Stimulated activated CD8-positive, alpha-beta memory T cell treated with anti-CD3 and anti-CD28 coated beads, Interleukin-15, amount 100 ng/mL, for 48 hours (primary cell): ENCODE measurements around the gene TP53BP1.

ENCODE experiments used
- DNase-seq, 2 donors: peaks; one replicate each; pipeline ENCODE4 v3.0.0-alpha.2; 2020; ENCODE audit warnings: low read depth in 2 of 2

The TP53BP1 gene

DNA sequence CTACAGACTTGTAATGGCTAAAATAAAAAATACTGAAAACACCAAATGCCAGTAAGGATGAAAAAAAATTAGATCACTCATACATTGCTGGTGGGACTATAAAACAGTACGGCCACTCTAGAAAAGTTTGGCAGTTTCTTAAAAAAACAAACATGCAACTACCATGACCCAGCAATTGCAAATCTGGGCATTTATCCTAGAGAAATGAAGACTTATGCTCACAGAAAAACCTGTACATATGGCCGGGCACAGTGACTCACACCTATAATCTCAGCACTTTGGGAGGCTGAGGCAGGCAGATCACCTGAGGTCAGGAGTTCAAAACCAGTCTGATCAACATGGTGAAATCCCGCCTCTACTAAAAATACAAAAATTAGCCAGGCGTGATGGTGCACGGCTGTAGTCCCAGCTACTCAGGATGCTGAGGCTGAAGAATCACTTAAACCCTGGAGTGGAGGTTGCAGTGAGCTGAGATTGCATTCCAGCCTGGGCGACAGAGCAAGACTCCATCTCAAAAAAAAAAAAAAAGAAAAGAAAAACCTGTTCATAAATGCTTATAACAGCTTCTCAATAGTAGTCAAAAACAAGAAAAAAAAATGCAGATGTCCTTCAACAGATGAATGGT is 5.6 kb downstream of the TP53BP1 start:
- DNase-seq = no peak

DNA sequence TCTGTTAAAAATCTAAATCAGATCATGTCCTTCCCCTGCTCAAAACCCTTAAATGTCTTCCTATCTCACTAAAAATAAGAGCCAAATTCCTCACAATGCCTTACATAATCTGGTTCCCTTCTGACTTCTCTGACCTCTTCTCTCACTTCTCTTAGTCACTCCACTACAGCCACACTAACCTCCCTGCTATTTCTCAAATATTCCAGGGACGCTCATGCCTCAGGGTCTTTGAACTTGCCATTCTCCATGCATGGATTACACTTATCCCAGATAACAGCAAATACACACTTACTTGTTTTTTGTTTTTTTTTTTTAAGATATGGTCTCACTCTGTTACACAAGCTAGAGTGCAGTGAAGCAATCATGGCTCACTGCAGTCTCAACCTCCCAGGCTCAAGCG is 8.5 kb downstream of the TP53BP1 start:
- no peak for DNase-seq

DNA sequence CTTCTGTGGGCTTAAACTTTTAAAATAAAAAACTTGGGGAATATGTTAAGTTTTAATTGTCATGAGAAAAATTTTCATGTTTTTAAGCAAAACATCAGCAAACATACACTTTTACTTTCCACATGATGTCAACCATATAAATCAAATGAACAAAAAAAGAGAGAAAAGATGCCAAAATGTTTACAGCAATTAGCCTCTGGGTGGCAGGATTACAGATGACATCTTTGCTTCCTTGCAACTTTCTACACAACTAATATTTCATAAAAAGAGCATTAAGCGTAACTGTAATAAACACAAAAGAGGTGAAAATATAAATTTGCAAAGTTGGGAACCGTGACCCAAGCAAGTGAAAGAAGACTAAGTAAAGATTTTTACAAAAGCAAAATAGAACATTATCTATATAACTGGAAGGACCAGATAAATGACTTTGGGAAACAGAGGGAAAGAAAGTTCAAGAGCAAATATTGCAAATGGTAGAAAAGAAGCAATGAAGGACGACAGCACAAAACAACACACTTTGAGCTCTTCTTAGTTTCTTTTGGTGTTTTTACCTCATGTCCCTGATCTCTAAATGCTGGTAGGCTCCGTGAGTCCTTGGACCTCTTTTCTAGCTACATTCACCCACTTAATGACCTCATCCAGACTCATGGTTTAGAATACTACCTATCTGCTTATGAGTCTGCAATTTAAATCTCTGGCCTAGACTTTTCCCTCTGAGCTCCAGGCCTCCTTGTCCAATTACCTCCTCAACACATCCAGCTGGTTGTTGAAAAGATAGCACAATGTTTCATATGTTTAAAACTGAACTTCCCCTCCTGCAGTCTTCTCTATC is 9.4 kb downstream of the TP53BP1 start:
- DNase-seq = no peak

DNA sequence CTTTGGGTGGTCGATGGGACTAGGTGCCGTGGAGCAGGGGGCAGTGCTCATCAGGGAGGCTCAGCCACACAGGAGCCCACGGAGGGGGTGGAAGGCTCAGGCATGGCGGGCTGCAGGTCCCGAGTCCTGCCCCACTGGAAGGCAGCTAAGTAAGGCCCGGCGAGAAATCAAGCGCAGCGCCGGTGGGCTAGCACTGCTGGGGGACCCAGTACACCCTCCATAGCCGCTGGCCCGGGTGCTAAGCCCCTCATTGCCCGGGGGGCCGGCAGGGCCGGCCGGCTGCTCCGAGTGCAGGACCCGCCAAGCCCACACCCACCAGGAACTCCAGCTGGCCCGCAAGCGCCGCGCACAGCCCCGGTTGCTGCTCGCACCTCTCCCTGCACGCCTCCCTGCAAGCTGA is 19.1 kb downstream of the TP53BP1 start:
- no peak for DNase-seq

DNA sequence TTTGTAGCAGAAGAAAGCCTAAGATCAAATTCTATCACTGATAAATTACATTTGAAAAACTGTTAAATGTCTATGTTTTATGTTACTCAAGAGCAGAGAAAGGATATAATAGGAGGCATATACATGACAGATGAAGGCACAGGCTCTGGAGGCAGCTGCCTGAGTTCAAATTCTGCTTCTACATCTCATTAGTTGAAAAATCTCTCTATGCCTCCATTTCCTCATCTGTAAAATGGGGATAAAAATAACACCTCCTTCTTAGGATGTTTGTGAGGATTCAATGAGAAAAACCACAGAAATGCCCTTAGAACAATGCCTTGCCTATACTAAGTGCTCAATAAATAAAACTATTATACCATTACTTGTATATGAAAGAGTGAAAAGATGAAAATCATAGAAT is 21.0 kb downstream of the TP53BP1 start:
- no peak for DNase-seq

DNA sequence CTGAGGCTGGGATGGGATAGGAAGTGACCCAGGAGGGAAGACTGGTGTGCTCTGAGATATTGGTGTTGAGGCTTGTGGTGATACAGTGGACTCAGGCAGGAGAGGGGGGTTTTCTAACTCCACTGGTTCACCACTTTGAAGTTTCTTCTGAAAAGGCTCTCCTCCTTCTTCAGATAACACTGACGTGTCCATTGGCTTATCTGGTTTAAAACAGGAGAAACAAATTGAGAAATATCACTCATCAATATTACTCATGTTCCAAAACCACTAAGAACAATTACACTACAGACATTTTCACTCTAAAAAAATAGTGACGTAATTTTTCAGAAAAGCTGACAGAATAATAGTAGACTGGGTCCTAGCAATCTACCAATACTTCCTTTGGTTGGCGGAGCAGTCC is 23.1 kb downstream of the TP53BP1 start:
- DNase-seq = no peak

DNA sequence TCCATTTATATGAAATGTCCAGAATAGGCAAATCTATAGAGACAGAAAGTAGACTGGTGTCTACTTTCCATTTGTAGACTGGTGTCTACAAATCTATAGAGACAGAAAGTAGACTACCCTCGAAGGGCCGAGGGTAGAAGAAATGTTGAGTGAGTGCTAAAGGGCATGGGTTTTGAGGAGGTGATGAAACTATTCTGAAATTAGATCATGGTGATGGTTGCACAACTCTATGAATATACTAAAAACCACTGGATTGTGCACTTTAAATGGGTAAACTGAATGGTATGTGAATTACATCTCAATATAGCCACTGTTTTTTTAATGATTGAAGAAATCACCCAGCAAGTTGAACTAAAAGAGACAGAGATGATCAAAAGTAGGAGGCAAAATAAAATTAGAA is 27.9 kb downstream of the TP53BP1 start:
- no peak for DNase-seq

DNA sequence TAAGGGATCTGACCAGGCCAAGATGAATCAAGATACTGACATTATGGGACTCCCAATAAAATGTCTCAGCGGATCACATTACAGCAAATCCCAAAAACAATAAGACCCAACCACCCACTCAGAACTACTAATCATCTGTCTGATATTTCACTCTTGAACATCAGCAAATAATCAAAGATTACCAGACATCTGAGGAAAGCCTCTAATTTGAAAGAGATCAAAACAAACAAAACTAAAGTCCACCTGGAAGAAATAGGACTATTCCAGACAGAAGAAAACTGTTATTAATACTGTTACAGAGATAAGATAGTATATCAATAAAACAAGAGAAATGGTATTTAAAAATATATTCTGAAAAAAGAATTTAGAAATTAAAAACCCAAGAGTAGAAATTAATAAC is 29.0 kb downstream of the TP53BP1 start:
- no peak for DNase-seq

DNA sequence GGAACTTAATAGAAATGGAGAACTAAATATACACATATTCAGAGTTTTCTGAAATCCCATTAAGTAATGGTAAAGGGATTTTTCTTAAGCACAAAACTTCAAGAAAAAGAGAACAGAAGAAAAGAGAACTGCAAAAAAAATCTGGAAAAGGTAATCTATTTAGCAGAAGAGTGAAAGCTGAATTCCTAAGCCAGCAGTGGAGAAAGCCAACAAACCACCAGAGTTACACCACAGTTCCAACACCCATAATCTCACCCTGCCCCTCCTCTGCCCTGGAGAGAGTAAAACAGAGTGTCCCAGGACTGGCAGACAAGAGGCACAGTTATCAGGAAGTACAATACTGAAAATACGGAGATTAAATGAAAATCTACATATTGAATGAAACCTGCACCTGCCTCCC is 29.4 kb downstream of the TP53BP1 start:
- DNase-seq = no peak

DNA sequence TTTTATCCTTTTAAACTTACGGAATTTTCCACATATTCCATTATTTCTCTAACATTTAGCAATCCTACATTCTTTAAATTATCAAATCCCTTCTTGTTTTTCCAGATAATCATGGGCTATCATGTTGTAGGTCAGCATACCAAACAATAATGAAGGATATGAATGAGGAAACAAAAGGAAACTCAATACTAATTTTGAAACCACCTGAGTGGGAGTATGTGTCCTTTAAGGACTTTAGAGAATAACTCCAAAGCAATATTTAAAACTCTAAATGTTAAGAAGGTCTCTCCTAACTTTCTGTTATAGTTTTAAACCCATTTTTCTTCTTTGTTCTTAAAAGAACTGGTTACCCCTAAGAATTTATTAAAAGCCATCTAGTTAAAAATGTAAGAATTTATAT is 43.0 kb downstream of the TP53BP1 start:
- no peak for DNase-seq

DNA sequence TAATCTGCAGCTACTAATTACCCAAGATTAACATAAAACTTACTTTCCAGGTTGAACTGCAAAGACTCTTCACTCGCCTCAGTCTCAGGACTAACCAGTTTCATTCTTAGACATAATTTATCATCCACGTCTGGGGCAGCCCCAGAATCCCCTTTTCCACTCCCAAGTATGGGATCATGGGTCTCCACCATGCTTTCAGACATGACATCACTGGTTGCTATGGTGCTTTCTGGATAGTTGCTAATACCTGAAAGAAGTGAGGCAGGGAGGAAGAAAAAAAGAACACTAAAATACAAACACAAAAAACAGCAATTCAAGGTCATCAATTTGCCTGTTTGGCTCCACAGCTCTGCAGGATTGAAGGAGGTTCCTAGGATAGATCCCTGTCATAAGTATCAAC is 46.6 kb downstream of the TP53BP1 start:
- no peak for DNase-seq

DNA sequence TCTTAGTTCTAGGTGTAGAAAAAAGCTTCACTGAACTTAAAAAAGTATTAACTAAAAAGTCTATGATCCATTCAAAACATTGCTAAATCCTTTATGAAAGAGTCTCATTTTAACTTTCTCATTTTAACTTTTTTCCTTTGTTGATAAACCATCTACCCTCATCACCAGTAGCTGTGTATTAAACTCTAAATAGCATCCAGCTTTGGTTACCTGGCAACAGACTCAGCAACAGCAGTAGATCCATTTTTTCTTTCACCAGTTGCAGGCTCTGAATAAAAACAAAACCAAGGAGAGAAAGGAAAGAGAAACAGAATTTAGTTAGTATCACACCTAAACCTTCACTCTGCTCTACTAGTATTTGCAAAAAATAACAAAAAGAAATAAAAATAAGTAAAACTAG is 51.6 kb downstream of the TP53BP1 start:
- no peak for DNase-seq

DNA sequence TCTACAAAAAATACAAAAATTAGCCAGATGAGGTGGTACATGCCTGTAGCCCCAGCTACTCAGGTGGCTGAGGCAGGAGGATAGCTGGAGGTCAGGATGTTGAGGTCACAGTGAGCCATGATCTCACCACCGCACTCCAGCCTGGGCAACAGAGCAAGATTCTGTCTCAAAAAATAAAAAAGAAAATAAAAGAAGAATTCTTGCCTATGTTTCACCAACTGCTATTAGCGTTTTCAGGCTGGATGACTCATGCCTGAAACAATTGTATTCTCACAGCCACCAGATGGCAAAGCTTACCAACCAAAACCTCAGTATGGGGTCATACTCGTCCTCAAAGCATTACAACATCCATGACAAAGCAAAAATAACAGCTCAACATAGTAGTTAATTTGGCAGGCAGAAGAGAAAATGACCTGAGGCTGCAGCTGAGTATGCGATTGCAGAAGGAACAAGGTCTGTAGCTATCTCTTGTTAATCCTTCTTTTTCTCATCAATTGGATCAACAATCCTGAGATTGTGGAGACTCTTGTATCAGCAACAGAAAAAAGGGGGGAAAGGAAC is 52.2 kb downstream of the TP53BP1 start:
- DNase-seq = peak; percentile 4 to 25

DNA sequence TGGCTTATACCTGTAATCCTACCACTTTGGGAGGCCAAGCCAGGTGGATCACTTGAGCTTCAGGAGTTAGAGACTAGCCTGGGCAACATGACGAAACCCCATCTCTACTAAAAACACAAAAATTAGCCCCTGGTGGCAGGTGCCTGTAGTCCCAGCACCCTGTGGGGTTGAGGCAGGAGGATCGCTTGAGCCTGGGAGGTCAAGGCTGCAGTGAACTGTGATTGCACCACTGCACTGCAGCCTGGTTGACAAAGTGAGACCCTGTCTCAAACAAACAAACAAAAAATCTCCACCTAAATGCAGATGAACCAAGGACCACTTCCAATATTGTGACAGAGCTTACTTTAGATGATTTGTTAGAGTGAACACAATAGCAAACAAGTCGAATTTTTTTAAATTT is 53.7 kb downstream of the TP53BP1 start:
- no peak for DNase-seq

DNA sequence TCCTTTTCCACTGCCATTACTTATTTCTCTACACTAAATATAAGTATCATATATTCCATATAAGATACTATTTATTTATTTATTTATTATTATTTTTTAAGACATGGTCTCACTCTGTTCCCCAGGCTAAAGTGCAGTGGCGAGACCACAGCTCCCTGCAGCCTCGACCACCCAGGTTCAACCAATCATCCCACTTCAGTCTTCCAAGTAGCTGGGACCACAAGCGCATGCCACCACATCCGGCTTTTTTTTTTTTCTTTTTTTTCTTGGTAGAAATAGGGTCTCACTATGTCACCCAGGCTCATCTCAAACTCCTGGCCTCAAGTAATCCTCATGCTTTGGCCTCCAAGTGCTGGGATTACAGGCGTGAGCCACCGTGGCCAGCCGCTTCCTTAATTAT is 56.6 kb downstream of the TP53BP1 start:
- DNase-seq = no peak

DNA sequence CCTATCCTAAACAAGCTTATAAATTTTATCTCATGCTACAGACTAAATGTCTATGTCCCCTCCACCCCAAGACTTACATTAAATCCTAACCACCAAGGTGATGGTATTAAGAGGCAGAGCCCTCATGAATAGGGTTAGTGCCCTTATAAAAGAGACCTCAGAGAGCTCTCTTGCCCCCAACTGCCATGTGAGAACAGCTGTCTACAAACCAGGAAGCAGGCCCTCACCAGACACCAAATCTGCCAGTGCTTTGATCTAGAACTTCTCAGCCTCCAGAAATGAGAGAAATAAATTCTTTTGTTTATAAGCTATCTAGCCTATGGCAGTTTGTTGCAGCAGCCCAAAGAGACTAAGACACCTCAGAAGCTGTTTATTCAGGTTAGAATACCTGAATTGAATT is 58.5 kb downstream of the TP53BP1 start:
- no peak for DNase-seq

DNA sequence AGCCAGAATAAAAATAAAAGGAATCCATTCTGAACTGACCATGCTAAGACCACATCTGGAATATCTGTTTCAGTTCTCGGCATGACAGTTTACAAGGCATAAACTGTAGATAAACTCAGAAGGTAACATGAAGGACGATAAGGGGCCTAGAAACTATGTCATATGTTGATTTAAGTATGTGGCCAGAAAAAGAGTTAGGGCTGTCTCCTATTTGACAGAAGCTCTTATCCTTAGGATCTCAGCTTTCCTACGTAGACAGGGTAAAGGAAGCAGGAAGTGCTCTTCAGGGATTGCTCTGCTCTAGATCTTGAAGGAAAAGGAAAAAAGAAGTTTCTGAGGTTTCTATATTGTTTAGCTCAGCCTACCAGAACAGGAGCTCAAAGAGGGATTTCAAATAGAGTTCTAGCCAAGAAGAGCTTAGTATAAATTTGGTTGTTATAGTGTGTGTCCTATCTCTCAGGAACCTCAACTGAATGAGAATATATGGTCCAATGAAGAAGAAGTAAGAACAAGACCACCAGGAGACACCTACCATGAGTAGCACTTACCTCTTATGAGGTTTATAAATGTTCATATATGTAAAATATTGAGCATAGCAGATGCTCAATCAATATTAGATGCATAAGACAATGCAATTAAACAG is 59.2 kb downstream of the TP53BP1 start:
- DNase-seq = no peak

DNA sequence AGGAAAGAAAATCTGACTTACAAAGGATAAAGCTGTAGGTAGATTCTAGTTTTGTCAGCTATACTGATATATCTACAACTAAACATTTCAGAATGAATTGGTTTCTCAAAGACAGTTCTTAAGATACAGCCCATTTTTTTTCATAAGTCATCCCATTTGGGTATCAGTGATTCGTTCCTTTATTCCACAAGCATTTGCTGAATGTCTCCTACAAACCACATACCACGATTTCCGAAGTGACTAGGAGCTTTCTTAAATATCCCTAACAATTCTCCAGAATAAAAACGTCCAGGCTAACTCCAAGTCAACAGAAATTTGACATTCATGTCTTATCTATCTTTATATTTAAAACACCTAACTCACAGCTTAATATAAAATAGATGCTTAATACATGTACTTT is 59.8 kb downstream of the TP53BP1 start:
- DNase-seq = no peak

DNA sequence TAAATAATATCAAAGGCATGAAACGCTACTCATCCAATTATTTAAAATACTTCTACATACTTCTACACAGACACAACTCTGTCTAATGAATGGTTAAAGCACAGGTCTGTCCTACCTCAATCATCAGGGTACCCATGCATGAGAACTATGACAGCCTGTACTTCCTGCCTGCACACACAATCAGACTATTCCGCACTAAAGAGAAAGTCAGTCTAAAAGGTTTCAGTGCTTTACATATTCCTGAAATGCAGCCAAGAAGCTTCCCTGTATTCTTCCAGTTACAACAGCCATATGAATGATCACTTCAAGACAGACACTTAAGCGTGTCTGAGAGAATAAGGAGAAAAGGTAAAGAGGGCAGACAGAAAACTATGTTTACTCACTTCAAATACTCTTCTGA is 63.3 kb downstream of the TP53BP1 start:
- no peak for DNase-seq

DNA sequence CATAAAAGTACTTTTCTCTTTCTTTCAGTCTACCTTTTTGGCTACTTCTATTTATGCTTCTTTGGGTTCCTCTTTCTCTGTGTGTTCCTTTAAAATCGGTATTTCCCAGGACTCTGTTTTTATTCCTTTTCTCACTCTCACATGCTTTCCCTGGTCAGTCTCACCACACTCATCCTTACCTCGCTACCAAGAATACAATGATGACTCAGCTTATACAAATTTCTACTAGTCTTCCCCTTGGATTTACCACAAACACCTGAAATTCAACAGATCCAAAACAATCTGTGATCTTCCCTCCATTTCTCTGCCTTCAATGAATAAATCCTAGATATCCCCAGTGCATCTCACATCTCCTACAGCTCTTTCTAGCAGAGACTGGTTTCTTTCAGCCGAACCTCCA is 69.2 kb downstream of the TP53BP1 start:
- DNase-seq = no peak

DNA sequence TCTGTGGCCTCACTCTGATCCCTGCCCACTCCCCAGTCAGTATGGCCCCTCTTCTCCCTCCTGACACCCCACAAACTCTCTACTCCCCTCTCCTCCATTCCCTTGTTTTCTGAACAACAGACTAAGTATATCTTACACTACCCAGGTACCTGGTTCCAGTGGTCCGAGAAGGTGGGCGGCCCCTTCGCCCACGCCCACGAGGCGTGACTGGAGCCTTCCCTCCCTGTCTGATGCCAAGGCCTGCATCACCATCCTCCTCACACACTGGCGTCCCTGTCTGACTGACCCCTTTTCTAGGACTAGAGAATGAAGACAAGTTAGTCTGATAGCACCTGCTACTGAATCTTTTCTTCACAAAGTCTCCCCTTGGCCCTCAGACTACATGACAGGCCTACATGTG is 72.1 kb downstream of the TP53BP1 start:
- DNase-seq = no peak

DNA sequence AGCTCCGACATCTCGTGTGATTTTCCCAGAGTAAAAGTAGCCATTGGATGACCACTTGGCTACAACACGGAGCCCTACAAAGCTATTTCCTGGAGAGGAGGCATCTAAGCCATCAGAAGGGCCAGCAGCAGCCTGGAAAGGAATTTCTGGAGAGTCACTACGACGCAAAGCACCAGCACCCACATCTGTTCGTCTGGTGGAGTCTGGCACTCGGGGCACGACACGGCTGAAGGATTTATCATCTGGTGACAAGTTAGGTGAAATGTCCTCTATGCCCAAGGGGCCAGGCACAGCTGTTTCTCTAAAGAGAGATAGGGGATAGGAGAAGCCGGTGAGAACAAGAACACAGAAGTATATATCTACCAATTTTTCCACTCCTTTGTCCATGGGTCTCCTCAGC is 72.5 kb downstream of the TP53BP1 start:
- no peak for DNase-seq

DNA sequence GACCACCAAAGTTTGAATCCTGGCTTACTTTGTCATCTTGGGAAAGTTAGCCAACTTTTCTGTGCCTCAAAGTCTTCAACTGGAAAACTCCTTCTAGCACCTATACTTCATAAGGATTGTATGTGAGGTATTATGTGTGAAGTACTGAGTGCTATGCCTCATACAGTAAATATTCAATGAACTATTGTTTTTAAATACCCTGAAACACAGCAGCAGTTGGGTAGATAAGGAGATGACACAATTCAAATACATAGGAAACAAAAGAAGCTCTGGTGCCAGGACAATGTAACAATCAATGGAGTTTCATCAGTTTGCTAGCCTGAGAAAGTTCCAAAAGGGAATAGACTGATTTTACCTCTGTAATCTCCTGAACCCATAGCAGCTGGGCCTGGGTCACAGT is 78.8 kb downstream of the TP53BP1 start:
- DNase-seq = no peak
